OCI-LY7 (cell line): ENCODE measurements around the gene TXK.

Experiments
- EZH2phosphoT487 ChIP-seq: fragments of 200-600 bp; sonication (generic); IDR thresholded peaks from 2 replicates; pipeline ENCODE4 v1.6.1; 2018; ENCODE audit warnings: low read depth, borderline replicate concordance, mild to moderate bottlenecking, mixed run types, antibody characterized with exemption, low read length, moderate library complexity, mixed read lengths
- TF ChIP-seq, protein P1 (sequence below): fragments of 200-600 bp; sonication (generic); conservative IDR thresholded peaks from 2 replicates; pipeline ENCODE4 v1.5.1; 2014; ENCODE audit warnings: mild to moderate bottlenecking, antibody characterized with exemption, low read length, moderate library complexity, mixed read lengths

DNA sequence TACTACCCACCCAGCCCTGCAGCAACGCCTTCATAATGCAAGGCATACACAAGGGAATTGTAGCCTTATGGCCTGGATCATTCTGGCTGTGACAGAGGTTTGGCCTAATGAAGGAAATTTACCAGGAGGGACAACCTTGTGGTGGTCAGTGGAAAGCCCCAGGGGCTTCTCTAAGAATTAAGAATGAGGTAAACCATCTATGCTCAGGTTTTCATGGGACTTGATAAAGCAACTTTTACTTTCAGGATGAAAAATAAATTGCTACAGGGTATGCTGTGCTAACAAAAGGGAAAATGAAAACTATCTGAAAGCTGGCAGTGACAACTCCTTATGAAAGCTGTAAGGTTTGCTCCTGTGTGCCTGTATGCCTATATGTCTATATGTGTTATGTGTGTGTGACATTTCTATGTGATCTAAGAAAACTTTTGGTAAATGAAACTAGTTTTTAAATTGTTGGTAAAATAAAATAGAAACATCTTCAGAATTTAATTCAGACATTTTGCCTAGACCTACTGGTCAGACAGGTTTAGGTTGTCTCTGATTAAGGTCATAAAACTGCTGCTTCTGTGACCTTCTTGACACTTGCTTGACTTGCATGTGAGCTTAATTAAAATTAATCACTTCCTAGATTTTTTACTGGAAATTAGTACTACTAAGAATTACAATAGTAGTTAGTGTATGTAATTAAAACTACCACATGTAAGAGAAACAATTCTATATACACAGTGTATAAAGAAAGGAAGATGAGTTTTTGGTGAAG, 19.9 kb upstream of the TXK start:
- TF ChIP-seq, protein P1, sequence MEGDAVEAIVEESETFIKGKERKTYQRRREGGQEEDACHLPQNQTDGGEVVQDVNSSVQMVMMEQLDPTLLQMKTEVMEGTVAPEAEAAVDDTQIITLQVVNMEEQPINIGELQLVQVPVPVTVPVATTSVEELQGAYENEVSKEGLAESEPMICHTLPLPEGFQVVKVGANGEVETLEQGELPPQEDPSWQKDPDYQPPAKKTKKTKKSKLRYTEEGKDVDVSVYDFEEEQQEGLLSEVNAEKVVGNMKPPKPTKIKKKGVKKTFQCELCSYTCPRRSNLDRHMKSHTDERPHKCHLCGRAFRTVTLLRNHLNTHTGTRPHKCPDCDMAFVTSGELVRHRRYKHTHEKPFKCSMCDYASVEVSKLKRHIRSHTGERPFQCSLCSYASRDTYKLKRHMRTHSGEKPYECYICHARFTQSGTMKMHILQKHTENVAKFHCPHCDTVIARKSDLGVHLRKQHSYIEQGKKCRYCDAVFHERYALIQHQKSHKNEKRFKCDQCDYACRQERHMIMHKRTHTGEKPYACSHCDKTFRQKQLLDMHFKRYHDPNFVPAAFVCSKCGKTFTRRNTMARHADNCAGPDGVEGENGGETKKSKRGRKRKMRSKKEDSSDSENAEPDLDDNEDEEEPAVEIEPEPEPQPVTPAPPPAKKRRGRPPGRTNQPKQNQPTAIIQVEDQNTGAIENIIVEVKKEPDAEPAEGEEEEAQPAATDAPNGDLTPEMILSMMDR = no peak
- no peak for TF ChIP-seq EZH2phosphoT487
